MCF 10A (cell line): Measurements from ENCODE around the gene ERC2. TPM values are rescaled to one million over a fixed set of nuclear protein-coding genes. Genes with fewer than 3 reads are reported as not detected.

Experiments used
- BruUV-seq: library from RNA; stranded (reverse); fragments of 400-500 nt; replicated peaks from 2 replicates; lab custom pipeline; 2021; lab: Mats Ljungman, UMichigan
- CTCF ChIA-PET: fragments of 300-600 bp; sonication (Branson Sonifier 250); formaldehyde crosslinking; extraction: SDS; loops from one replicate; lab custom pipeline; 2021; ENCODE audit warnings: antibody characterized with exemption, inconsistent platforms; lab: Yijun Ruan, JAX
- POLR2A ChIA-PET: fragments of 300-600, 350-650 bp; sonication (Branson Sonifier 250); formaldehyde crosslinking; extraction: SDS; loops from one replicate; lab custom pipeline; 2020; ENCODE audit warnings: antibody characterized with exemption, inconsistent platforms; lab: Yijun Ruan, JAX
- DNase-seq: peaks from one replicate; pipeline ENCODE4 v3.0.0-alpha.2; 2018; ENCODE audit not compliant: unreplicated experiment
- H3K27ac Mint-ChIP-seq: one replicate; pipeline ENCODE4 v1.8.0; 2022; ENCODE audit warnings: mild to moderate bottlenecking, low read depth, mixed read lengths; ENCODE audit not compliant: unreplicated experiment
- H3K27me3 Mint-ChIP-seq: one replicate; pipeline ENCODE4 v1.8.0; 2022; ENCODE audit warnings: mixed read lengths; ENCODE audit not compliant: insufficient read depth, unreplicated experiment
- H3K36me3 Mint-ChIP-seq: one replicate; pipeline ENCODE4 v1.8.0; 2022; ENCODE audit warnings: mild to moderate bottlenecking, moderate library complexity, mixed read lengths; ENCODE audit not compliant: insufficient read depth, unreplicated experiment
- H3K4me1 Mint-ChIP-seq: one replicate; pipeline ENCODE4 v1.8.0; 2022; ENCODE audit warnings: mixed read lengths; ENCODE audit not compliant: insufficient read depth, unreplicated experiment
- H3K4me3 Mint-ChIP-seq: one replicate; pipeline ENCODE4 v1.8.0; 2022; ENCODE audit warnings: mild to moderate bottlenecking, moderate library complexity, mixed read lengths; ENCODE audit not compliant: unreplicated experiment
- H3K9me3 Mint-ChIP-seq: one replicate; pipeline ENCODE4 v1.8.0; 2022; ENCODE audit warnings: mixed read lengths; ENCODE audit not compliant: unreplicated experiment
- intact Hi-C: fragments of 100-400 bp; cut with micrococcal nuclease; formaldehyde crosslinking; loops from 2 replicates; pipeline ENCODE4 v1.14.1; 2022
- total RNA-seq: library from RNA; stranded (reverse); gene quantifications from 2 replicates; pipeline ENCODE4 v1.2.3, GENCODE V29; 2022
- TF ChIP-seq, protein P1 (sequence below): fragments of 200-600 bp; IDR thresholded peaks from one replicate; pipeline ENCODE4 v1.8.0; 2022; ENCODE audit warnings: antibody characterized with exemption, mild to moderate bottlenecking; ENCODE audit not compliant: unreplicated experiment

ERC2 gene
- total RNA-seq, 1 experiment from 2014 or later: 0.42 TPM

- POLR2A ChIA-PET: no interaction called here
- intact Hi-C loops: no loop called here
- TF ChIP-seq, protein P1, sequence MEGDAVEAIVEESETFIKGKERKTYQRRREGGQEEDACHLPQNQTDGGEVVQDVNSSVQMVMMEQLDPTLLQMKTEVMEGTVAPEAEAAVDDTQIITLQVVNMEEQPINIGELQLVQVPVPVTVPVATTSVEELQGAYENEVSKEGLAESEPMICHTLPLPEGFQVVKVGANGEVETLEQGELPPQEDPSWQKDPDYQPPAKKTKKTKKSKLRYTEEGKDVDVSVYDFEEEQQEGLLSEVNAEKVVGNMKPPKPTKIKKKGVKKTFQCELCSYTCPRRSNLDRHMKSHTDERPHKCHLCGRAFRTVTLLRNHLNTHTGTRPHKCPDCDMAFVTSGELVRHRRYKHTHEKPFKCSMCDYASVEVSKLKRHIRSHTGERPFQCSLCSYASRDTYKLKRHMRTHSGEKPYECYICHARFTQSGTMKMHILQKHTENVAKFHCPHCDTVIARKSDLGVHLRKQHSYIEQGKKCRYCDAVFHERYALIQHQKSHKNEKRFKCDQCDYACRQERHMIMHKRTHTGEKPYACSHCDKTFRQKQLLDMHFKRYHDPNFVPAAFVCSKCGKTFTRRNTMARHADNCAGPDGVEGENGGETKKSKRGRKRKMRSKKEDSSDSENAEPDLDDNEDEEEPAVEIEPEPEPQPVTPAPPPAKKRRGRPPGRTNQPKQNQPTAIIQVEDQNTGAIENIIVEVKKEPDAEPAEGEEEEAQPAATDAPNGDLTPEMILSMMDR: no peak
- Mint-ChIP-seq H3K36me3 (no peaks in the 10 kb centered on the region), H3K27ac (no peak overlapping the region), H3K27me3 (no peaks in the 10 kb centered on the region), H3K9me3 (no peaks in the 10 kb centered on the region), H3K4me1 (no peaks in the 10 kb centered on the region), H3K4me3 (no peak overlapping the region)
- DNase-seq: no peak
- no TSS peak for BruUV-seq
- CTCF ChIA-PET: no interaction called here
Observed at GRCh38 chr3:55947406-55947805, 520.9 kb downstream of the ERC2 start.

DNA sequence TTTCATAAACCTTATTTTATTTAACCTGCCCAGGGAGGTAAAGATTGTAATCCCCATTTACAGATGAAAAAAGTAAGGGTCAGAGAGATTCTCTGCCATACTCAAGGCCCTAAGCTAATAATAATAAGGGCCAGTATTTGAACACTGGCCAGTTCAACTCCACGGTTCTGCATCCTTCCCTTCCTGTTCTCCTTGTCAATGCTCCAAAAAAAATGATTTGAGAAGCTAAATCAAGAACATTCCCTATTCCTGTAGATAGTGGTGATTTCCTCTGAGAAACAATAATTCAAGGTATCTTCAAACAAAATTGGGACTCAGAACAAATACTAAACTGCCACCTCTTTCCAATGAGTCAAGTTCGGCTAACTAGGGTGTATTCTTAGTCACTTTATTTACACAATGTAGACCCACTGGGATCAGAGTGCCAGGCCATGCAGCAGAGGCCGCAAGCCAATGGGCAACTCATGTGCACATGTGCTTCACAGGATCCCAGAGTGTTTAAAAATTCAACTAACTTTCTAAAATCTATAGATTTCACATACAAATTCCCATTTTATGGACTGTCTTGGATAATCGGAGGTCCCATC, 521.6 kb downstream of the ERC2 start:
- Mint-ChIP-seq H3K4me1 (no peaks in the 10 kb centered on the region), H3K36me3 (no peaks in the 10 kb centered on the region), H3K27ac (no peak overlapping the region), H3K27me3 (no peaks in the 10 kb centered on the region), H3K4me3 (no peak overlapping the region), H3K9me3 (no peaks in the 10 kb centered on the region)
- ChIA-PET CTCF (interaction anchor here (0.6 kb wide), 1 partner anchor 1135 kb away, joined by 3 read pairs; no protein-coding TSS in a partner anchor), POLR2A (interaction anchor here (0.7 kb wide), 1 partner anchor 794 kb away, joined by 3 read pairs; no protein-coding TSS in a partner anchor)
- no peak for DNase-seq
- TF ChIP-seq, protein P1: no peak
- no TSS peak for BruUV-seq
- intact Hi-C loops: no loop called here

- no TSS peak for BruUV-seq
- H3K4me1 Mint-ChIP-seq: no peaks in the 10 kb centered on the region
- no peaks in the 10 kb centered on the region for H3K36me3 Mint-ChIP-seq
- POLR2A ChIA-PET: no interaction called here
- DNase-seq: no peak
- H3K9me3 Mint-ChIP-seq: no peaks in the 10 kb centered on the region
- no peak overlapping the region for H3K4me3 Mint-ChIP-seq
- TF ChIP-seq, protein P1: no peak
- intact Hi-C loops: no loop called here
- no peaks in the 10 kb centered on the region for H3K27me3 Mint-ChIP-seq
- no peak overlapping the region for H3K27ac Mint-ChIP-seq
- CTCF ChIA-PET: no interaction called here
Observed at GRCh38 chr3:55942868-55943267, 525.4 kb downstream of the ERC2 start.

- no TSS peak for BruUV-seq
- H3K27me3 Mint-ChIP-seq: no peaks in the 10 kb centered on the region
- H3K27ac Mint-ChIP-seq: no peak overlapping the region
- intact Hi-C loops: no loop called here
- CTCF ChIA-PET: no interaction called here
- no peak overlapping the region for H3K4me3 Mint-ChIP-seq
- POLR2A ChIA-PET: no interaction called here
- no peaks in the 10 kb centered on the region for H3K4me1 Mint-ChIP-seq
- no peaks in the 10 kb centered on the region for H3K36me3 Mint-ChIP-seq
- no peaks in the 10 kb centered on the region for H3K9me3 Mint-ChIP-seq
- TF ChIP-seq, protein P1: no peak
- no peak for DNase-seq
Observed at GRCh38 chr3:55939287-55939686, 529.0 kb downstream of the ERC2 start.
